ENCODE data around the gene KLHL35.
"Not testable (repeated sequence)": the region's sequence is repeated elsewhere in the genome, so short reads cannot be mapped to it uniquely, and the experiment has no call there.

Gene KLHL35

DNA sequence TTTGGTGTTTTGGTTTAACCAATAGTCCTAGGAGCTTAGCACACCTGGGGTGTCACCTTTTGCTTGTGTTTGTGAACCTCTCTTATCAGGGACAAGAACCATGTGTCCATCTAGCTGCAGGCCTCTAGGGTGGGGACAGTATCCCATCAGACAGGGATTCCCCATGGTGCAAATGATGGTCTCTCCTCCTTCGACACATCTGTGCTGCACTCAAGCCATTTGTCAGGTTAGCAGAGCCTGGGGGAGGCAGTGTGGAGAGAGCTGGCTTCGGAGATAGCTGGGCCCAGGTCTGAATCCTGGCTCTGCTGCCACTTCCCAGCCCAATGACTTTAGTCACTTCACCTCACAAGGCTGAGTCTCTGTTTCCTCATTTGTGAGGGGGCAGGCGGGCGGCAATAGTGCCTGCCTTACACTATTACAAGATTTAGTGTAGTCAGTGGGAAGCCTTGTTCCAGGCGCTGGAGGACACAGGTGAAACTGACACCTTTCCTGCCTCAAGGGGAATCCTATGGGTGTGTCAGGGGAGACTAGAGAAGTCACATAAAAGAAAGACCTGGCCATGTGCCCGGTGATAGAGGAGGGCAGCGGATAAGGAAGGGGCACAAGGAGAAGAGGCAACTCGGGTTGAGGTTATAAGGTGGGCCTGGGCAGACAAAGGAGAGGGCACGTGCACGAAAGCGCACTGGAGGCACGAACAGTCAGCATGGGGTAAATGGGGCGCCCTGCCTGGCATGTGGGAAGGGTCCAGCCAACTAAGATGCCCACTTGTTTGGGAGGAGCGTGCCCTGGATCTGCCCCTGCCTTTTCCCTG is 12.6 kb downstream of the KLHL35 start:
- no peak for TF ChIP-seq ZFX (IDR thresholded peaks at IDR 0.05; ENCODE audit: borderline replicate concordance)
- TF ChIP-seq CTCF (IDR thresholded peaks at IDR 0.05) = no peak
- no peak overlapping the region for H3K27ac ChIP-seq

DNA sequence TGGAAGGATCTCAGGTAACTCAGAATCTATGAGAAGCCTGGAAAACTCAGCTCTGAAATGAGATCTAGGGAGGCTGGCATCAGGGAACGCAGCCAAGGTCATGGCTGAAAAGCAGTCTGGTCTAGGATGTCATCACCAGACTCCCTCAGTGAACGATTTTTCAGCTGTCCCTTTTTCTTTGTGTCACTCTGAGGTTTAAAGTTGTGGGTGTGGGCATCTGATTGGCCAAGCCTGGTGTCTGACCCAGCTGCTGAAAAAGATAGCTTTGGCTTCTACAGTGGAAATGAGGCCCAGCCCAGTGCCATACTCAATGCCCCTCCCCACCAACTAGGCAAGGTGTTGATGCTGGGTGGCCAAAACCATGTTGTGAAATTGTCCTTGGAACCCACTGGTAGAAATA is 19.1 kb downstream of the KLHL35 start:
- no peak overlapping the region for H3K27ac ChIP-seq
- no peak for TF ChIP-seq ZFX (IDR thresholded peaks at IDR 0.05; ENCODE audit: borderline replicate concordance)
- TF ChIP-seq CTCF (IDR thresholded peaks at IDR 0.05) = no peak

DNA sequence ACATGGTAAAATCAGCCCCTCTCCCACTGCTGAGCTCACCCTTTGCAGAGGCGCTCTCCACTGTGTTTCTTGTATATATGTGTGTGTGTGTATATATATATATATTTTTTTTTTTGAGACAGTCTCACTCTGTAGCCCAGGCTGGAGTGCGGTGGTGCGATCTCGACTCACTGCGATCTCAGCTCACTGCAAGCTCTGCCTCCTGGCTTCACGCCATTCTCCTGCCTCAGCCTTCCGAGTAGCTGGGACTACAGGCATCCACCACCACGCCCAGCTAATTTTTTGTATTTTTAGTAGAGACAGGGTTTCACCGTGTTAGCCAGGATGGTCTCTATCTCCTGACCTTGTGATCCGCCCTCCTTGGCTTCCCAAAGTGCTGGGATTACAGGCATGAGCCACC is 19.9 kb downstream of the KLHL35 start:
- H3K27ac ChIP-seq = not testable (repeated sequence)

DNA sequence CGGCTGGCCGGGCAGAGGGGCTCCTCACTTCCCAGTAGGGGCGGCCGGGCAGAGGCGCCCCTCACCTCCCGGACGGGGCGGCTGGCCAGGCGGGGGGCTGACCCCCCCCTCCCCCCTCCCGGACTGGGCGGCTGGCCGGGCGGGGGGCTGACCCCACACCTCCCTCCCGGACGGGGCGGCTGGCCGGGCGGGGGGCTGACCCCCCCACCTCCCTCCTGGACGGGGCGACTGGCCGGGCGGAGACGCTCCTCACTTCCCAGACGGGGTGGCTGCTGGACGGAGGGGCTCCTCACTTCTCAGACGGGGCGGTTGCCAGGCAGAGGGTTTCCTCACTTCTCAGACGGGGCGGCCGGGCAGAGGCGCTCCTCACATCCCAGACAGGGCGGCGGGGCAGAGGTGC is 23.0 kb downstream of the KLHL35 start:
- not testable (repeated sequence) for H3K27ac ChIP-seq

GRCh38 chr11:75408957-75409219 is 24.1 kb downstream of the KLHL35 start:
- no peak overlapping the region for H3K27ac ChIP-seq
- no peak for TF ChIP-seq ZFX (IDR thresholded peaks at IDR 0.05; ENCODE audit: borderline replicate concordance)
- TF ChIP-seq CTCF (IDR thresholded peaks at IDR 0.05) = no peak

DNA sequence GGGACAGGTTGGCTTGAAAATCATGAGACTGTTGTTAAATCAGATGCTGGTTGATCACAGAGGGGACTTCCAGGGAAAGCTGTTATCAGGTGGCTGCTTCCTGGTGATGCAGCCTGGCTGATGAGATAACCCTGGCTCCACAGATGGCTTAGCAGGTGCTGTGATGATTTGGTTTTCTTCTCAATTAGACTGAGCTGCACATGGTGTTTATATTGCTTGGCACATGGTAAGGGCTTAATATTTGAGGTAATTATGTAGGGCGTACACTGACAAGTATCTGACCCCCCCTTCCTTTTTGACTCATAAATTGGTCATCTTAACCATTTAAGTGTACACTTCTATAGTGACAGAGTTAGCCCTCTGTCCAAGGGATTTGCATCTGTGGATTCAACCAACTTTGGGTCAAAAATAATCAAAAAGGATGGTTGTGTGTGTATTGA is 26.6 kb downstream of the KLHL35 start:
- H3K27ac ChIP-seq = no peak overlapping the region
- TF ChIP-seq ZFX (IDR thresholded peaks at IDR 0.05; ENCODE audit: borderline replicate concordance) (no peak), CTCF (IDR thresholded peaks at IDR 0.05) (no peak)

GRCh38 chr11:75403983-75404658 is 28.9 kb downstream of the KLHL35 start:
- TF ChIP-seq ZFX (IDR thresholded peaks at IDR 0.05; ENCODE audit: borderline replicate concordance) (no peak), CTCF (IDR thresholded peaks at IDR 0.05) (no peak)
- H3K27ac ChIP-seq = no peak overlapping the region

- TF ChIP-seq ZFX (IDR thresholded peaks at IDR 0.05; ENCODE audit: borderline replicate concordance) (no peak), CTCF (IDR thresholded peaks at IDR 0.05) (no peak)
- H3K27ac ChIP-seq = 0 out of 2 replicates have a peak overlapping the region, but pooled peaks have one; percentile 19
These were observed 30.0 kb downstream of the KLHL35 start for GRCh38 chr11:75403037-75403436.
